A673 (cell line): Measurements from ENCODE around the gene CLDN20. TPM values are rescaled to one million over a fixed set of nuclear protein-coding genes. Genes with fewer than 3 reads are reported as not detected.

Experiments
- BruUV-seq: library from RNA; stranded (reverse); fragments of 400-500 nt; replicated peaks from 2 replicates; lab custom pipeline; 2021; lab: Mats Ljungman, UMichigan
- CTCF ChIA-PET: fragments of 300-600 bp; sonication (Branson Sonifier 250); formaldehyde crosslinking; loops from one replicate; lab custom pipeline; 2022; ENCODE audit warnings: antibody characterized with exemption; lab: Charles Lee
- POLR2A ChIA-PET: fragments of 300-600 bp; sonication (Branson Sonifier 250); formaldehyde crosslinking; loops from one replicate; lab custom pipeline; 2022; ENCODE audit warnings: antibody characterized with exemption; ENCODE audit not compliant: low non-redundant PET; lab: Charles Lee
- DNase-seq: peaks from one replicate; pipeline ENCODE4 v3.0.0-alpha.2; 2015; ENCODE audit warnings: low spot score
- H3K27ac ChIP-seq: fragments of 200-600 bp; sonication (generic); 2 replicates; pipeline ENCODE4 v1.5.1; 2016; ENCODE audit warnings: mixed run types, low read depth, mild to moderate bottlenecking, mixed read lengths, antibody characterized with exemption, low read length; ENCODE audit not compliant: poor library complexity, severe bottlenecking
- H3K27me3 ChIP-seq: fragments of 200-600 bp; sonication (generic); replicated peaks from 2 replicates; pipeline ENCODE4 v1.6.1; 2017; ENCODE audit warnings: mixed run types, low read depth, mild to moderate bottlenecking, mixed read lengths, antibody characterized with exemption, low read length; ENCODE audit not compliant: insufficient read depth, poor library complexity
- H3K36me3 ChIP-seq: fragments of 200-600 bp; sonication (generic); 2 replicates; pipeline ENCODE4 v1.6.1; 2016; ENCODE audit warnings: mixed run types, mild to moderate bottlenecking, mixed read lengths, antibody characterized with exemption, low read length; ENCODE audit not compliant: insufficient read depth, poor library complexity, severe bottlenecking
- H3K4me1 ChIP-seq: fragments of 200-600 bp; sonication (generic); 2 replicates; pipeline ENCODE4 v1.6.1; 2017; ENCODE audit warnings: mixed run types, mild to moderate bottlenecking, mixed read lengths, antibody characterized with exemption, low read length; ENCODE audit not compliant: insufficient read depth, poor library complexity, severe bottlenecking
- H3K4me3 ChIP-seq: fragments of 200-600 bp; sonication (generic); 2 replicates; pipeline ENCODE4 v1.5.1; 2016; ENCODE audit warnings: low read depth, mixed run types, mild to moderate bottlenecking, mixed read lengths, low read length; ENCODE audit not compliant: poor library complexity, severe bottlenecking
- H3K9me3 ChIP-seq: fragments of 200-600 bp; sonication (generic); 2 replicates; pipeline ENCODE4 v1.6.1; 2016; ENCODE audit warnings: mixed run types, low read depth, mild to moderate bottlenecking, mixed read lengths, antibody characterized with exemption, low read length; ENCODE audit not compliant: poor library complexity, severe bottlenecking
- EZH2 ChIP-seq: fragments of 200-600 bp; sonication (generic); IDR thresholded peaks from 2 replicates; pipeline ENCODE4 v1.6.1; 2017; ENCODE audit warnings: borderline replicate concordance, low read depth, mild to moderate bottlenecking, mixed read lengths, antibody characterized with exemption, low read length; ENCODE audit not compliant: poor library complexity, severe bottlenecking
- intact Hi-C: fragments of 100-400 bp; cut with micrococcal nuclease; formaldehyde crosslinking; loops from one replicate; pipeline ENCODE4 v1.10.0; 2022; ENCODE audit not compliant: unreplicated experiment
- total RNA-seq: library from RNA; stranded (reverse); gene quantifications from 2 replicates; pipeline ENCODE4 v1.2.3, GENCODE V29; 2021
- TF ChIP-seq, protein P1 (sequence below): fragments of 300-800, 200-600 bp; sonication (generic); conservative IDR thresholded peaks from 2 replicates; pipeline ENCODE4 v1.5.1; 2017; ENCODE audit warnings: low read depth, mild to moderate bottlenecking, antibody characterized with exemption, low read length, moderate library complexity, mixed read lengths

CLDN20 gene
- total RNA-seq, 1 experiment from 2014 or later = not detected

- BruUV-seq = no TSS peak
- Histone ChIP-seq H3K27ac (no peak overlapping the region), H3K36me3 (peaks cover 45% of the 10 kb centered on the region), H3K4me1 (peaks cover 7% of the 10 kb centered on the region), H3K9me3 (no peaks in the 10 kb centered on the region), H3K27me3 (no peaks in the 10 kb centered on the region), H3K4me3 (no peak overlapping the region)
- DNase-seq = no peak
- ChIA-PET CTCF (no interaction called here), POLR2A (no interaction called here)
- intact Hi-C loops = no loop called here
- TF ChIP-seq EZH2 = no peak
- TF ChIP-seq, protein P1, sequence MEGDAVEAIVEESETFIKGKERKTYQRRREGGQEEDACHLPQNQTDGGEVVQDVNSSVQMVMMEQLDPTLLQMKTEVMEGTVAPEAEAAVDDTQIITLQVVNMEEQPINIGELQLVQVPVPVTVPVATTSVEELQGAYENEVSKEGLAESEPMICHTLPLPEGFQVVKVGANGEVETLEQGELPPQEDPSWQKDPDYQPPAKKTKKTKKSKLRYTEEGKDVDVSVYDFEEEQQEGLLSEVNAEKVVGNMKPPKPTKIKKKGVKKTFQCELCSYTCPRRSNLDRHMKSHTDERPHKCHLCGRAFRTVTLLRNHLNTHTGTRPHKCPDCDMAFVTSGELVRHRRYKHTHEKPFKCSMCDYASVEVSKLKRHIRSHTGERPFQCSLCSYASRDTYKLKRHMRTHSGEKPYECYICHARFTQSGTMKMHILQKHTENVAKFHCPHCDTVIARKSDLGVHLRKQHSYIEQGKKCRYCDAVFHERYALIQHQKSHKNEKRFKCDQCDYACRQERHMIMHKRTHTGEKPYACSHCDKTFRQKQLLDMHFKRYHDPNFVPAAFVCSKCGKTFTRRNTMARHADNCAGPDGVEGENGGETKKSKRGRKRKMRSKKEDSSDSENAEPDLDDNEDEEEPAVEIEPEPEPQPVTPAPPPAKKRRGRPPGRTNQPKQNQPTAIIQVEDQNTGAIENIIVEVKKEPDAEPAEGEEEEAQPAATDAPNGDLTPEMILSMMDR = no peak
These were observed 6.0 kb upstream of the CLDN20 start for GRCh38 chr6:155257796-155258195.

GRCh38 chr6:155259204-155259603 is 4.6 kb upstream of the CLDN20 start:
- H3K4me1 ChIP-seq = peaks cover 7% of the 10 kb centered on the region
- H3K27me3 ChIP-seq = no peaks in the 10 kb centered on the region
- POLR2A ChIA-PET = no interaction called here
- no peak overlapping the region for H3K27ac ChIP-seq
- peaks cover 46% of the 10 kb centered on the region for H3K36me3 ChIP-seq
- CTCF ChIA-PET = no interaction called here
- DNase-seq = no peak
- no peak overlapping the region for H3K4me3 ChIP-seq
- intact Hi-C loops = no loop called here
- H3K9me3 ChIP-seq = no peaks in the 10 kb centered on the region
- no TSS peak for BruUV-seq
- TF ChIP-seq, protein P1 = no peak
- no peak for TF ChIP-seq EZH2

DNA sequence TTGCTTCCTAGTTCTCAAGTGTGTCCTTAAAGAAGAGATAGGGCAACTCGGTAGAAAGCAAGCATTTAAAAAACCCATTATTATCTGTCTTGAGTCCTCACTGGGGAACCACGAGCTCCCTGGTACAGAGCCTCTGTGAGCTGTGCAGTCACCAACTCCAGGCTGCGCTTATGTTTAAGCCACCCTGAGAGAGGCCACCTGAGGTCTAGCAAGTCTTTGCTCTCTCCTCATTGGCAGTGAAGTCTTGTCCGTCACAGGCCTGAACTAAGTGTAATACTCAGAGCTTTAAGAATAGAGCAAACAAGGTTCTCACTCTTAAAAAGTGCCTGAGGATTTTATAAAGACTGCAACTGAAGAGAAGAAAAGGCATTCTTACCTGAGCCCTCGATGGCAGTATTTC is 3.9 kb upstream of the CLDN20 start:
- DNase-seq = no peak
- CTCF ChIA-PET = no interaction called here
- POLR2A ChIA-PET = no interaction called here
- TF ChIP-seq EZH2 = no peak
- TF ChIP-seq, protein P1 = no peak
- no TSS peak for BruUV-seq
- Histone ChIP-seq H3K36me3 (peaks cover 44% of the 10 kb centered on the region), H3K27ac (no peak overlapping the region), H3K9me3 (no peaks in the 10 kb centered on the region), H3K27me3 (no peaks in the 10 kb centered on the region), H3K4me1 (peaks cover 9% of the 10 kb centered on the region), H3K4me3 (no peak overlapping the region)
- intact Hi-C loops = no loop called here
